HG02840 (cell line): ENCODE data around the gene GDPD2.

Source experiments
- ATAC-seq: cut with Tn5 transposase; IDR thresholded peaks from one replicate; pipeline ENCODE4 v1.9.1; 2021; ENCODE audit warnings: mild to moderate bottlenecking, moderate library complexity, moderate number of reproducible peaks; ENCODE audit not compliant: unreplicated experiment, low FRiP score

Gene GDPD2

GRCh38 chrX:70466968-70467367, 43.9 kb downstream of the GDPD2 start:
- ATAC-seq = no peak

GRCh38 chrX:70468709-70469108, 45.6 kb downstream of the GDPD2 start:
- ATAC-seq = no peak

- ATAC-seq = no peak
Measured at GRCh38 chrX:70470850-70471289, 47.8 kb downstream of the GDPD2 start.

- ATAC-seq = no peak
Measured at GRCh38 chrX:70476166-70476933, 53.2 kb downstream of the GDPD2 start.

GRCh38 chrX:70476934-70477733, 54.0 kb downstream of the GDPD2 start:
- ATAC-seq = no peak

GRCh38 chrX:70477734-70478075, 54.6 kb downstream of the GDPD2 start:
- ATAC-seq = no peak

DNA sequence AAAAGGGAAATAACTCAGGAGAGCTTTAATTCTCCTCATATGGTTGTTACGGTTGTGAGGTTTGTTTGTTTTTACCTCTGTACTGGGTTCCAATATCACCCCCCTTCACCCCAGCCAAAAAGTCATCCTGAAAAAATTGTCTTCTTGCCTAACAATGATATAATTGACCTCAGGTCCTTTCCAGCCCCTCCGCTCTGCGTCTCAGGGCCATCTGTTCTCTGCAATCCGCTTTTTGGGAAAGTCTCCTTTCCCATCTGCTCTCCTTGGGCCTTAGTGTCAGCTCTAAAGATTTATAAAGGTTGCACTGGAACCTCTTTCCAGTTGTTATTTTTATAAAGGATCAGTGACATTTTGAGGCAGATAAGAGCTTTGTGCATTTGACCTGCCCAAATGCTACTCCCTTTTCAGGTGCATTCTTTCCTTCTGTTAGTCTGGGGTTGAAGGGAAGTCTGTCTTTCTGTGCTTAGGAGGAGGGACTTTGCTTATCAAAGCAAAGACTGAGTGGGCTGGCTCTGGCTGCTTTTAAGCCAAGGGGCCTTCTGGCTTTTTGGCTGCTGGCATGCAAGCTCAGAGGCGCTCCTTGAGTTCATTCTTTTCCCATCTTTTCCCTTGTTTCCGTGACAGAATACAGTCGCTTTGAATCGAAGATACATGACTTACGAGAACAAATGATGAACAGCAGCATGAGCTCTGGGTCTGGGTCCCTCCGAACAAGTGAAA, 55.6 kb downstream of the GDPD2 start:
- no peak for ATAC-seq

DNA sequence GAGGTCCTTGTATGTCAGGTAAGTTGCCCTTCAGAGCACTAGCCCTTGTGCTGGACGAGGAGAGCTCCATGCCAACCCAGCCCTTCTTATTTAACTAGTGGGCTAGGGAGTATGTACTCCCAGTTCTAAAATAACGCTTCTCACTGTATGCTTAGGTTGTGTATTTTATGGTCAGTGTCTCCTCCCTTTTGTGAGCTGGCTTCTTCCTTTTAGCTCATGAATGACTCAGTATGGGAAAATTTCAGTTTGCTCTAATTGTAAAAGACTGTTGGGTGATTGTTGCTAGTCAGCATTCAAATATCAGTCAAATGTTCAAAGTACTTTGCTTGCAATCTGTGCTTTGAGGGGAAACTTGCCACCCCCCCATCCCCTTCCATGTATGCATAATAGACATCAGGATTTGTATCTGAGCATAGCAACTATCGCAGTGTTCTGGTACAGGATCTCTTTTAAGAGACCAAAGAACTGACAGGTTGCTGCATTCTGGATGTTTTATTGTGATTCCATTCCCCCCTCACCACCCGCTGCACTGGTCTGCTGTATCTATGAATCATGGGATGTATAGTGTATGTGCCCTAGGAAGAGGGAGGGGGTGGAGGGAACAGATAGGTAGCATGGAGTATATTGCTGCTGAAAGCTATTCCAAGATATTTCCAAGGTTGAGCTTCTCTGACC, 56.3 kb downstream of the GDPD2 start:
- no peak for ATAC-seq

DNA sequence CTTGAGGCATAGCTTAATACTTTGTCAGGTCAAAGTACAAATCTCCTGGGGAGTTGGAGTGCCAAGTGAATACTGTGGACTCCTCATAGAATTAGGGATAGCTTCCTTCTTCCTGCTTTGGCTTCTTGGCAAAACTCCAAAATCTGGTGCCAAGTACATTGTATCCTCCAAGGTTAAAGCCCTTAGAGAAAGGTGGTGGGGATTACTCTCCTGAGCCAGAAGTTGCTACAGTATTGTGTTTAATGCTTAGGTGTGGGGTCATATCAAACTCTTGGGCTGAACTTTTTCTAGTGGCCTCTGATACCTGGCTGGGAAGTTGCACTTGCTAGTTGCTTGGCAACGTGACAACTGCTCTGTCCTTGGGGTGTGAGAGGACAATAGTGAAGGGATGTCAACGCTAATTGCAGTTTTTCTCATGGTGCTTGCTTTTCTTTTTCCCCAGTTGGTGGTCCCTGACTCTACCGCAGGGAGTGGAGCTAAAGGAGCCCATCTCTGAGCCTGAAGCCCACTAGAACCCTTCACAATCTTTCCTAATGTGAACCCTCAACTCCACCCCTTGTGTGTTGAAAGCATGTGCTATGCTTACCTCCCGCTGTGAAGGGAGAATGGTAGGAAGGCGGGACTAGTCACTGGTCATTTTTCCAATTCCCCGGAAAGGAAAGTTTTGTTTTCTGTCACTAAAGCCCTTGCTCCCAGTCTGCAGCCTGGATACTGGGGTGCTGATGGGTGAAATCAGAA, 57.0 kb downstream of the GDPD2 start:
- no peak for ATAC-seq

DNA sequence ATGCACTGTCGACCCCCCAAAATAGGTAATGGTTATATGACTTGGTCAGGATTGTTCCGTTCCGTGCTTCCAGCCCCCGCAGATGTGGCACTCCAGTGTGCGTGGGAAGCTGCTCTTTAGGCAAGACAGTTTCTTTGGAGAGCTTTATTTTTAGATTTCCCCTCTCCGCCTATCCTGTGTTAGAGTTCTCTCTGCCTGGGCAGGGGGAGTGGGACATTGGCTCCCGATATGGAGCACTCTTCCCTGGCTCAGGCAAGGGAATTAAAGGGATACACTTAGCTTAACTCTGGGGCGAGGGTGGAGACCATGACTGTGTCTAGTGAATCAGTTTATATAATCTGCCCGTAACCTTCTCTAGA, 57.5 kb downstream of the GDPD2 start:
- ATAC-seq = no peak

- ATAC-seq = no peak
Measured at GRCh38 chrX:70481471-70482270, 58.6 kb downstream of the GDPD2 start.

GRCh38 chrX:70482300-70482699, 59.2 kb downstream of the GDPD2 start:
- ATAC-seq = no peak
